Stimulated activated CD4-positive, alpha-beta T cell treated with anti-CD3 and anti-CD28 coated beads, Interleukin-15, amount 100 ng/mL, for 1 hour (primary cell): Measurements from ENCODE around the gene KCNK1.

Experiments used
- DNase-seq, 2 donors: peaks; one replicate each; pipeline ENCODE4 v3.0.0-alpha.2; 2020; ENCODE audit warnings: low read depth in 1 of 2, low spot score in 1 of 2

KCNK1 gene

GRCh38 chr1:233613252-233614172 lies at the start of gene KCNK1:
TSS of gene KCNK1 (plus strand) at chr1:233614106. CDS start at chr1:233614172, 66 bp downstream.
- DNase-seq = no peak

GRCh38 chr1:233565313-233565712 lies 48.6 kb upstream of the KCNK1 start:
- DNase-seq = no peak

GRCh38 chr1:233566886-233567285 lies 47.0 kb upstream of the KCNK1 start:
- DNase-seq = no peak

- no peak for DNase-seq
Observed at GRCh38 chr1:233569636-233570035, 44.3 kb upstream of the KCNK1 start.

- no peak for DNase-seq
Observed at GRCh38 chr1:233570216-233570615, 43.7 kb upstream of the KCNK1 start.

- no peak for DNase-seq
Observed at GRCh38 chr1:233570706-233571105, 43.2 kb upstream of the KCNK1 start.

- no peak for DNase-seq
Observed at GRCh38 chr1:233572896-233573295, 41.0 kb upstream of the KCNK1 start.

GRCh38 chr1:233575450-233575849 lies 38.5 kb upstream of the KCNK1 start:
- DNase-seq = no peak

- DNase-seq = no peak
Observed at GRCh38 chr1:233582439-233582838, 31.5 kb upstream of the KCNK1 start.

GRCh38 chr1:233584376-233584775 lies 29.5 kb upstream of the KCNK1 start:
- DNase-seq = no peak

- DNase-seq = no peak
Observed at GRCh38 chr1:233584931-233585330, 29.0 kb upstream of the KCNK1 start.

- DNase-seq = no peak
Observed at GRCh38 chr1:233586301-233586700, 27.6 kb upstream of the KCNK1 start.

GRCh38 chr1:233587196-233587595 lies 26.7 kb upstream of the KCNK1 start:
- DNase-seq = no peak

- DNase-seq = no peak
Observed at GRCh38 chr1:233587958-233588799, 25.7 kb upstream of the KCNK1 start.

GRCh38 chr1:233597489-233597901 lies 16.4 kb upstream of the KCNK1 start:
- no peak for DNase-seq

GRCh38 chr1:233598891-233599541 lies 14.9 kb upstream of the KCNK1 start:
- DNase-seq = no peak

GRCh38 chr1:233599542-233600073 lies 14.3 kb upstream of the KCNK1 start:
- no peak for DNase-seq

- no peak for DNase-seq
Observed at GRCh38 chr1:233600488-233600887, 13.4 kb upstream of the KCNK1 start.

GRCh38 chr1:233603478-233603877 lies 10.4 kb upstream of the KCNK1 start:
- DNase-seq = no peak

GRCh38 chr1:233605205-233605604 lies 8.7 kb upstream of the KCNK1 start:
- DNase-seq = no peak

- DNase-seq = no peak
Observed at GRCh38 chr1:233606813-233607212, 7.1 kb upstream of the KCNK1 start.
